HepG2 (cell line): ENCODE measurements around the gene AKAP14. TPM values are rescaled to one million over a fixed set of nuclear protein-coding genes. Genes with fewer than 3 reads are reported as not detected.

ENCODE experiments used
- CHCHD3 ChIP-seq: sonication (generic); formaldehyde crosslinking; IDR thresholded peaks from 2 replicates; pipeline ENCODE4 v1.8.0; 2022; ENCODE audit warnings: mild to moderate bottlenecking, missing genetic modification reagents, moderate library complexity
- EED ChIP-seq: sonication (generic); formaldehyde crosslinking; IDR thresholded peaks from 2 replicates; pipeline ENCODE4 v1.5.0; 2020; ENCODE audit warnings: mild to moderate bottlenecking, missing genetic modification reagents
- EHMT2 ChIP-seq: fragments of 200-600 bp; sonication (generic); IDR thresholded peaks from 2 replicates; pipeline ENCODE4 v1.7.0; 2017; ENCODE audit warnings: antibody characterized with exemption, low read depth, low read length, borderline replicate concordance
- ETV6 ChIP-seq: sonication (generic); formaldehyde crosslinking; conservative IDR thresholded peaks from 2 replicates; pipeline ENCODE4 v1.4.0; 2020; ENCODE audit warnings: missing genetic modification reagents
- FOXA1 ChIP-seq, 2 experiments: fragments of 450-650 bp in 1 of 2; sonication (generic) in 1 of 2; formaldehyde crosslinking in 1 of 2; IDR thresholded peaks; 2 replicates each; pipeline versions ENCODE4 v1.4.0 to v1.6.1; 2016 to 2020; ENCODE audit warnings: missing genetic modification reagents in 1 of 2
- FOXC1 ChIP-seq: sonication (generic); formaldehyde crosslinking; IDR thresholded peaks from 2 replicates; pipeline ENCODE4 v1.8.0; 2022; ENCODE audit warnings: mild to moderate bottlenecking, missing genetic modification reagents, borderline replicate concordance
- HNRNPUL1 ChIP-seq: fragments of 200-400 bp; formaldehyde crosslinking; IDR thresholded peaks from 2 replicates; pipeline ENCODE4 v1.6.1; 2017; ENCODE audit warnings: low read depth, mild to moderate bottlenecking, low read length, moderate library complexity
- HOXA9 ChIP-seq: sonication (generic); formaldehyde crosslinking; IDR thresholded peaks from 2 replicates; pipeline ENCODE4 v1.8.1; 2022; ENCODE audit warnings: missing genetic modification reagents, mild to moderate bottlenecking, moderate library complexity, borderline replicate concordance
- KDM5B ChIP-seq: sonication (generic); formaldehyde crosslinking; IDR thresholded peaks from 2 replicates; pipeline ENCODE4 v1.4.0; 2020; ENCODE audit warnings: missing genetic modification reagents, mild to moderate bottlenecking, borderline replicate concordance
- KLF6 ChIP-seq: IDR thresholded peaks from 2 replicates; pipeline ENCODE4 v1.8.0; 2016; ENCODE audit warnings: missing biosample characterization, missing genetic modification reagents
- LCORL ChIP-seq, 2 experiments: fragments of 450-650 bp in 1 of 2; sonication (generic) in 1 of 2; formaldehyde crosslinking in 1 of 2; IDR thresholded peaks; 2 replicates each; pipeline versions ENCODE4 v1.5.0 to v1.6.1; 2017 to 2020; ENCODE audit warnings: antibody characterized with exemption in 1 of 2, missing genetic modification reagents in 1 of 2
- NRL ChIP-seq: sonication (generic); formaldehyde crosslinking; IDR thresholded peaks from 2 replicates; pipeline ENCODE4 v1.5.0; 2020; ENCODE audit warnings: missing genetic modification reagents, mild to moderate bottlenecking, moderate library complexity, borderline replicate concordance
- POGZ ChIP-seq: sonication (generic); formaldehyde crosslinking; IDR thresholded peaks from 2 replicates; pipeline ENCODE4 v1.4.0; 2020; ENCODE audit warnings: mild to moderate bottlenecking, missing genetic modification reagents
- POLR2A ChIP-seq, 2 experiments: IDR thresholded peaks; 2 replicates each; pipeline ENCODE4 v1.6.1; 2011; ENCODE audit warnings: low read depth in 2 of 2, low read length in 2 of 2, mild to moderate bottlenecking in 1 of 2, moderate library complexity in 1 of 2; ENCODE audit not compliant: insufficient read depth in 1 of 2
- RARG ChIP-seq: sonication (generic); formaldehyde crosslinking; IDR thresholded peaks from 2 replicates; pipeline ENCODE4 v1.4.0; 2020; ENCODE audit warnings: low read depth, mild to moderate bottlenecking, missing genetic modification reagents
- ZNF121 ChIP-seq: sonication (generic); formaldehyde crosslinking; IDR thresholded peaks from 2 replicates; pipeline ENCODE4 v1.5.0; 2020; ENCODE audit warnings: mild to moderate bottlenecking, missing genetic modification reagents
- ZNF138 ChIP-seq: sonication (generic); formaldehyde crosslinking; IDR thresholded peaks from 2 replicates; pipeline ENCODE4 v1.5.0; 2020; ENCODE audit warnings: mild to moderate bottlenecking, low read depth, missing genetic modification reagents
- ZNF746 ChIP-seq: sonication (generic); formaldehyde crosslinking; IDR thresholded peaks from 2 replicates; pipeline ENCODE4 v1.8.0; 2022; ENCODE audit warnings: mild to moderate bottlenecking, missing genetic modification reagents
- ZNF75D ChIP-seq: sonication (generic); formaldehyde crosslinking; IDR thresholded peaks from 2 replicates; pipeline ENCODE4 v1.8.1; 2023; ENCODE audit warnings: missing genetic modification reagents, mild to moderate bottlenecking, borderline replicate concordance
- ZSCAN20 ChIP-seq: sonication (generic); formaldehyde crosslinking; IDR thresholded peaks from 2 replicates; pipeline ENCODE4 v1.4.0; 2020; ENCODE audit warnings: missing genetic modification reagents, mild to moderate bottlenecking, borderline replicate concordance
- polyA plus RNA-seq, 8 experiments: library from polyadenylated mRNA; depleted of rRNA in 3 of 8; stranded (reverse) in 7 of 8; unstranded in 1 of 8; fragments of >200 nt; fragmentation: Illumina TruSeq in 4 of 8; extraction: Trizol in 4 of 8; gene quantifications; 2 replicates each; pipeline versions ENCODE4 v1.2.1 to v1.2.3, GENCODE V29; 2011 to 2016; ENCODE audit warnings: low read depth in 4 of 8, missing spikeins in 1 of 8, mixed read lengths in 1 of 8; ENCODE audit not compliant: insufficient read depth in 1 of 8
- total RNA-seq, 5 experiments: library from RNA; depleted of rRNA; stranded (reverse); fragments of >200 nt; fragmentation: Illumina TruSeq; extraction: Trizol; gene quantifications; 2 replicates each; pipeline ENCODE4 v1.2.3, GENCODE V29; 2016; ENCODE audit warnings: low read depth in 1 of 5
- TF ChIP-seq, protein P1 (sequence below): IDR thresholded peaks from 2 replicates; pipeline ENCODE4 v1.6.1; 2012; ENCODE audit warnings: inconsistent platforms
- TF ChIP-seq, protein P2 (sequence below): sonication (generic); formaldehyde crosslinking; conservative IDR thresholded peaks from 2 replicates; pipeline ENCODE4 v1.8.0; 2022; ENCODE audit warnings: low read depth, missing genetic modification reagents
- TF ChIP-seq, protein P3 (sequence below): sonication (generic); formaldehyde crosslinking; IDR thresholded peaks from 2 replicates; pipeline ENCODE4 v1.8.0; 2022; ENCODE audit warnings: mild to moderate bottlenecking, missing genetic modification reagents, moderate library complexity

AKAP14 gene
- total and polyA plus RNA-seq, 2 of the 13 experiments (the other 11 are each of a cell fraction or from before 2014, with no cell fraction given), result 0.20 to 1.7 TPM

DNA sequence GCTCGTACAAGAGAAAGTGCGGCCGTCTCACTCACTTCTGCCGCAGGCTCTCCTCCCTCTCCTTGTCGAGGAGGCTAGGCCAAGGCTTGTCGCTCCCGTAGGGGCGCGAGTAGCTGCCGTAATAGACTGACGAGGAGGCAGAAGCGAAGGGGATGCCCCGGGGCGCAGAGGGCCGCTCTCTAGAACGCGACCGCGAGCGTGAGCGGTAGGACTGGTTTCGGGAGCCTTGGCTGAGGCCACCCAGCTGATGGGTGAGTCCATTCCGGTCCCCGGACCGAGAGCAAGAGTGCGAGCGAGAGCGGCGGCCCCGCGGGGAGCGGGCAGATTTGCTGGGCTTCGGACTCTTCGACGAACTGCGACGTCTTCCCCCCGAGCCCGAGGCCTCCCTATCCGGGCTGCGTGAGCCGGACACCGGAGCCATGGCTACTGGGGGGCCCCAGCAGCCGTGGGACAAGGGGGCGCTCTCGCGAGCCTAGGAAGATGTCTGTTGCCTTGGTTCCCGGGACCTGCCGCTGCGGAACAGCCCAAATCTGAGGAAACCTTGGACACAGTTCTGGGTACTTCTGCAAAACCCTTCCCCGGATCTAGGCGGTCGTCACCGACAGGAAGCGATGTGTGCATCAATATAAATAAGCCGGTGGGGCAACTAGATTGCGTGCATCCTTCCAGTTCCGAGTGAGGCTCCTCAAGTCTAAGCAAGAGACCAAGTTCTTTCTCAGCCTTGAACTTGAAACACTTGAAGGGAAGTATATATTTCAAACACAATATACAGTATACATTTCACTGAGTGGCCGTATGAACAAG, 47.7 kb downstream of the AKAP14 start, which contains the start of gene NKAP (continued):
- TF ChIP-seq RARG (CRISPR knock-in tag) (no peak), EHMT2 (peak; percentile 86; the same call in 1 of the 2 replicates), ZNF121 (CRISPR knock-in tag) (no peak), KDM5B (CRISPR knock-in tag) (0 out of 2 replicates have a peak, but pooled peaks have one; percentile 54), HOXA9 (CRISPR knock-in tag) (no peak), ZNF75D (CRISPR knock-in tag) (no peak), KLF6 (no peak; the same call in 1 of the 2 replicates), ZSCAN20 (CRISPR knock-in tag) (no peak), ZNF746 (CRISPR knock-in tag) (no peak), POLR2A (IDR thresholded peaks at IDR 0.05; ENCODE audit: insufficient read depth in 1 of 2, low read depth in 2 of 2, low read length in 2 of 2) (peak; percentile 59 to 74), FOXC1 (no peak), POGZ (CRISPR knock-in tag) (peak; percentile 58; the same call in 1 of the 2 replicates), NRL (peak; percentile 92), HNRNPUL1 (no peak), LCORL (IDR thresholded peaks at IDR 0.05) (no peak), LCORL (CRISPR knock-in tag; IDR thresholded peaks at IDR 0.05) (peak; percentile 80), EED (CRISPR knock-in tag) (0 out of 2 replicates have a peak, but pooled peaks have one; percentile 47), ZNF138 (no peak), CHCHD3 (CRISPR knock-in tag) (no peak), FOXA1 (IDR thresholded peaks at IDR 0.05) (peak; percentile 45; the same call in 1 of the 2 replicates), FOXA1 (CRISPR knock-in tag; IDR thresholded peaks at IDR 0.05) (peak; percentile 95), ETV6 (no peak)
- TF ChIP-seq, protein P1, sequence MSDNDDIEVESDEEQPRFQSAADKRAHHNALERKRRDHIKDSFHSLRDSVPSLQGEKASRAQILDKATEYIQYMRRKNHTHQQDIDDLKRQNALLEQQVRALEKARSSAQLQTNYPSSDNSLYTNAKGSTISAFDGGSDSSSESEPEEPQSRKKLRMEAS, result peak; percentile 43; the same call in 1 of the 2 replicates
- TF ChIP-seq, protein P2, sequence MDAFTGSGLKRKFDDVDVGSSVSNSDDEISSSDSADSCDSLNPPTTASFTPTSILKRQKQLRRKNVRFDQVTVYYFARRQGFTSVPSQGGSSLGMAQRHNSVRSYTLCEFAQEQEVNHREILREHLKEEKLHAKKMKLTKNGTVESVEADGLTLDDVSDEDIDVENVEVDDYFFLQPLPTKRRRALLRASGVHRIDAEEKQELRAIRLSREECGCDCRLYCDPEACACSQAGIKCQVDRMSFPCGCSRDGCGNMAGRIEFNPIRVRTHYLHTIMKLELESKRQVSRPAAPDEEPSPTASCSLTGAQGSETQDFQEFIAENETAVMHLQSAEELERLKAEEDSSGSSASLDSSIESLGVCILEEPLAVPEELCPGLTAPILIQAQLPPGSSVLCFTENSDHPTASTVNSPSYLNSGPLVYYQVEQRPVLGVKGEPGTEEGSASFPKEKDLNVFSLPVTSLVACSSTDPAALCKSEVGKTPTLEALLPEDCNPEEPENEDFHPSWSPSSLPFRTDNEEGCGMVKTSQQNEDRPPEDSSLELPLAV (CRISPR knock-in tag), result no peak
- TF ChIP-seq, protein P3, sequence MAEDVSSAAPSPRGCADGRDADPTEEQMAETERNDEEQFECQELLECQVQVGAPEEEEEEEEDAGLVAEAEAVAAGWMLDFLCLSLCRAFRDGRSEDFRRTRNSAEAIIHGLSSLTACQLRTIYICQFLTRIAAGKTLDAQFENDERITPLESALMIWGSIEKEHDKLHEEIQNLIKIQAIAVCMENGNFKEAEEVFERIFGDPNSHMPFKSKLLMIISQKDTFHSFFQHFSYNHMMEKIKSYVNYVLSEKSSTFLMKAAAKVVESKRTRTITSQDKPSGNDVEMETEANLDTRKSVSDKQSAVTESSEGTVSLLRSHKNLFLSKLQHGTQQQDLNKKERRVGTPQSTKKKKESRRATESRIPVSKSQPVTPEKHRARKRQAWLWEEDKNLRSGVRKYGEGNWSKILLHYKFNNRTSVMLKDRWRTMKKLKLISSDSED (CRISPR knock-in tag), result no peak
